ENCODE data around the gene FLACC1.

The FLACC1 gene

GRCh38 chr2:201285499-201285898 lies 71.6 kb downstream of the FLACC1 start:
- TF ChIP-seq, protein P1, sequence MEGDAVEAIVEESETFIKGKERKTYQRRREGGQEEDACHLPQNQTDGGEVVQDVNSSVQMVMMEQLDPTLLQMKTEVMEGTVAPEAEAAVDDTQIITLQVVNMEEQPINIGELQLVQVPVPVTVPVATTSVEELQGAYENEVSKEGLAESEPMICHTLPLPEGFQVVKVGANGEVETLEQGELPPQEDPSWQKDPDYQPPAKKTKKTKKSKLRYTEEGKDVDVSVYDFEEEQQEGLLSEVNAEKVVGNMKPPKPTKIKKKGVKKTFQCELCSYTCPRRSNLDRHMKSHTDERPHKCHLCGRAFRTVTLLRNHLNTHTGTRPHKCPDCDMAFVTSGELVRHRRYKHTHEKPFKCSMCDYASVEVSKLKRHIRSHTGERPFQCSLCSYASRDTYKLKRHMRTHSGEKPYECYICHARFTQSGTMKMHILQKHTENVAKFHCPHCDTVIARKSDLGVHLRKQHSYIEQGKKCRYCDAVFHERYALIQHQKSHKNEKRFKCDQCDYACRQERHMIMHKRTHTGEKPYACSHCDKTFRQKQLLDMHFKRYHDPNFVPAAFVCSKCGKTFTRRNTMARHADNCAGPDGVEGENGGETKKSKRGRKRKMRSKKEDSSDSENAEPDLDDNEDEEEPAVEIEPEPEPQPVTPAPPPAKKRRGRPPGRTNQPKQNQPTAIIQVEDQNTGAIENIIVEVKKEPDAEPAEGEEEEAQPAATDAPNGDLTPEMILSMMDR (IDR thresholded peaks at IDR 0.05; ENCODE audit: low read depth, low read length) = no peak
- no peak overlapping the region for H3K4me3 ChIP-seq (ENCODE audit: low read depth, low read length)
- in situ Hi-C loops (cut with HindIII; ENCODE audit: low sequenced_read_pairs) = no loop called here
- no peak for DNase-seq (ENCODE audit: low read depth, low spot score)

GRCh38 chr2:201280191-201281040 lies 76.7 kb downstream of the FLACC1 start:
- DNase-seq (ENCODE audit: low read depth, low spot score) = no peak
- in situ Hi-C loops (cut with HindIII; ENCODE audit: low sequenced_read_pairs) = no loop called here
- TF ChIP-seq, protein P1 (IDR thresholded peaks at IDR 0.05; ENCODE audit: low read depth, low read length) = no peak
- no peak overlapping the region for H3K4me3 ChIP-seq (ENCODE audit: low read depth, low read length)

- no peak overlapping the region for H3K4me3 ChIP-seq (ENCODE audit: low read depth, low read length)
- TF ChIP-seq, protein P1 (IDR thresholded peaks at IDR 0.05; ENCODE audit: low read depth, low read length) = no peak
- in situ Hi-C loops (cut with HindIII; ENCODE audit: low sequenced_read_pairs) = no loop called here
- no peak for DNase-seq (ENCODE audit: low read depth, low spot score)
Measured at GRCh38 chr2:201279079-201279478, 78.1 kb downstream of the FLACC1 start.

DNA sequence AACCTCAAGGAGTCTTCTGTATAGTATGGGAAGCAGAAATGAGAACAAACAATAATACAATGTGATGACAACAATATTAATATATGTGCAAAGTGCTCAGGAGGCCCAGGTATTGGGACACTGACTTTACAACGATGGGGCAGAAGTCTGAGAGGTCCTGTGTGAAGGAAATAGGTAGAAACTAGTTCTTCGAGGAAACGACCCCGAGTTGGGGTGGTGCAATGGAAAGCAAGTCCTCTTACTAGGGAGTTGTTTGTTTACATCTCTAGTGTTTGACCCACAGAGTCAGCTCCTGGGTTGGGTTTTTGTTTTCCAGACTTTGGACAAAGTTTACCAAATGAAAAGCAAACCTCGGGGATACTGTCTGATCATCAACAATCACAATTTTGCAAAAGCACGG lies 80.6 kb downstream of the FLACC1 start:
- no peak overlapping the region for H3K4me3 ChIP-seq (ENCODE audit: low read depth, low read length)
- in situ Hi-C loops (cut with HindIII; ENCODE audit: low sequenced_read_pairs) = no loop called here
- TF ChIP-seq, protein P1 (IDR thresholded peaks at IDR 0.05; ENCODE audit: low read depth, low read length) = no peak
- DNase-seq (ENCODE audit: low read depth, low spot score) = no peak

GRCh38 chr2:201275990-201276389 lies 81.2 kb downstream of the FLACC1 start:
- DNase-seq (ENCODE audit: low read depth, low spot score) = no peak
- no peak overlapping the region for H3K4me3 ChIP-seq (ENCODE audit: low read depth, low read length)
- in situ Hi-C loops (cut with HindIII; ENCODE audit: low sequenced_read_pairs) = no loop called here
- TF ChIP-seq, protein P1 (IDR thresholded peaks at IDR 0.05; ENCODE audit: low read depth, low read length) = no peak

DNA sequence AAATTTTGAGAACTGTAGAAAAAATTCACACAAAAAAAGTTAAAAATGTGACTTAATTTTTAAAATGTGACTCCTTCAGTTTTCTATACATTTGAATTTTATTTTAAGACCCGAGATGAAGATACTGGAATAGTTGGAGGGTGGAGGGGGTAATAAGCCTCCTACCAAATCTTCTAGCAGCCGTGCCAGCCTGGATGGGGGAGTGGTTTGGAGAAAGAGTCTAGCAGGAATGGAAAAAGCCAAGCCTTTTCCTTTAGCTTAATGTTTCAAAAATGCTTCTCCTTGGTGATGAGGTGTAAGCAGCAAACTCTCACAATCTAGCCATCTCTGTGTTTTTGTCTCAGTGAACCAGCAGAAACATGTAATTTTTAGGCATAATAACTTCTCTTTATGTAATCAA lies 82.1 kb downstream of the FLACC1 start:
- H3K4me3 ChIP-seq (ENCODE audit: low read depth, low read length) = no peak overlapping the region
- in situ Hi-C loops (cut with HindIII; ENCODE audit: low sequenced_read_pairs) = no loop called here
- DNase-seq (ENCODE audit: low read depth, low spot score) = no peak
- TF ChIP-seq, protein P1 (IDR thresholded peaks at IDR 0.05; ENCODE audit: low read depth, low read length) = no peak
